NCI-H2029 (cell line): Measurements from ENCODE around the gene LTBP1.
"Not testable (repeated sequence)": the region's sequence is repeated elsewhere in the genome, so short reads cannot be mapped to it uniquely, and the experiment has no call there.

Source experiments
- DNase-seq: peaks from one replicate; lab custom pipeline; 2025; lab: John Stamatoyannopoulos, UW

Gene LTBP1

DNA sequence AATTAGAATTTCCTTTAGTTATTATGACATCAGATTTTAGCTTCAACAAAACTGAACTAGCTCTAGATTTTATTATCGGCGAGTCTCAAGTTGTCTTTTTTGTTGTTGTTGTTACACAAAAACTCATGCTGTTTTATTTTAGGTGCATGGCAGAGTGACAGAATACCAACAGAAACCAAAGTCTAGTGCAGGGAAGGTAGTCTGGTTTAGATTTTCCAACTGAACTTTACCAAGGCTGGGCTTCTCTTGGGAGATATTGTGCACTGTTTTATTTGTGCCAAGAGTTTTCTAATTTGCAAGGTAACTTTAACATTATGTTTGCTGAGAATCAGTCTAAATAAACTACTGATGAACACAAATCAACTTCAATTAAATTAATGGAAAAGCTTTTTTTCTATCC lies 486.1 kb downstream of the LTBP1 start:
- no peak for DNase-seq

DNA sequence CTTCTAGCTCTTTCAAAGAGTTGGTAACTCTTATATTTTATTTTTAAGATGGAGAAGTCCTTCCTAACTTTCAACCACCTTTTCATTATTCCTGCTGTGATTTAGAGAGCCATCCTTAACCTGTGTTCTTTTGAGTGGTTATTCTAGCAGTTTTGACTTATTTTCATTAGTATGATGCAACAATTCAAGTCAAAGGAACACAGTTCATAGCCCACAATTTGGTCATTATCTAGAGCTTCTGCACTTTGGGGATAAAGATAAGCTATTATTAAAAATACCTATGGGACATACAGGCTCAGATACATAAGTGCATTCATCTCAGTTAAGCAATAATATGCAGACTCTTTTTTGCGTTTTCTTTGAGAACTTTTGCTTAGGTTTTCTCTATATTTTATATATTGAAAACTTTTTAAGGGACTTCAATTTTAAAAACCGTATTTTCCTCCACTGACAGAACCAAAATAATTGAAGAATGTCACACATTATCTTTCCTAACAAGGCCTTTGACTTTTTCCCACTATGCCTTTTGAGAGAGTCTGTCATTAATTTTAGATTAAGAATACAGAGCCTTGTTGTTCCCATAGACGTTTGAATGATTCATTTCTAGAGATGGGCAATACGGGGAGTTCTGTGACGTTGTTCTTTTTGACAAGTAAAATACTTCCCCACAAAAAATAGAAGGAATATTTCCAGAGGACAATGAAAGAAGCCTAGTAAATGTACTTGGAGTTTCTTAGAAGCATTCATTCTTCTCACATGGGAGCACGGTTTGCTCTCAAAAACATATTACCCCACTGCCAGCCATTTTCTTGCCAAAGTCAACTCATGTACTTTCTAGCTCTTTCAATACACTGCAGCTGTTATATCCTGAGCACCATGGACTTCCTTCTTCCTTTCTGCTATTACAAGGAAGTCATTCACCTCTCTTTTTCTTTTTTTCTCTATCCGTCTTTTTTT lies 486.8 kb downstream of the LTBP1 start:
- no peak for DNase-seq

DNA sequence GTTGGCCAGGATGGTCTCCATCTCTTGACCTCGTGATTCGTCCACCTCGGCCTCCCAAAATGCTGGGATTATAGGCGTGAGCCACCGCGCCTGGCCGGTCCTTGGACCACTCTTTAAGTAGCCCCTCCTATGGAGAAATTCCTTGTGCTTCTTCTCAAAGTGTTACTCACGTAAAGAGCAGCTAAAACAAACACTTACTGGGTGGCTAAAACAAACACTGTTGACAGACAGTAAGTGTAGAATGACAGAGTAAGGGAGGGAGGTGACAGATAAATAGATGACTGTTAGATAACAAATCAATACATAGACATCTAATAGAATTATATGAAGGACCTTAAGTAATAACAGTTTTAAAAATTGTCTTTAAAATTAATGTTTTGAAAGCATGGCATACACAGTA lies 488.8 kb downstream of the LTBP1 start:
- DNase-seq = peak; percentile 11

DNA sequence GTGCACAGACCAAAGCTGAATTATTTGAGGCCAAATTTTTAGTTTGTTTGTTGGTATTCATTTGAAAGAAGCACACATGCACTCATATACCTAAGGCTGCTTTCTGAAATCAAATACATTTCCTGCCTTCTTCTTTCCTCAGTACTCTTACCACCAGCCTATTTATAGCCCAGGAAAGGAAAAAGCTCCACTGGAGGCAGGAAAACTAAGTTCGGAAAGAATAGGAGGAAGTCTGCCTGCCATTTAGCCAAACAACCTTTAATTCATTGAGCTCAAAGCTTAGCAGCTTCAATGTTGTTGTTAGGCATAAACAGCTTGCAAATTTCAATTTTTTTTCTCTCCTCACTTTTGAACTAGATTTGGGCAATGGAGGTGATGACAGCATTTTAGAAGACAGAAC lies 489.3 kb downstream of the LTBP1 start:
- DNase-seq = no peak

DNA sequence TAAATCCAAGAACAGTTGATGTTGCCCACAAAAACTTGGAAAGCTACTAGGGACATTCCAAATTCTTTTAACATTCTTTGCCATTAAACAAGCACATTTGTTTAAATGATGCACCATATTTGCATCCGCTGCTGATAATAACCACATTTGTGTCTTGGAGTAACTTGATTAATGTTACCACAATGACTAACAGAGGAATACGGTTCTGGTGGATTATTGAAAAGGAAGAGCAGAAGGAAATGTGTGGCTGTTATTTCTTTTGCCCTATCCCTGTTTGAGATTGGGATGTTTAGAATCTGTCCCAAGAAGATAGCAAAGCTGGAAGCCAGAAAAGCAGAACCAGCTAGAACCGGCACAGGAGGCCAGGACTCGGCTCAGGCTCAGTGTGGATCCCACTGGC lies 490.5 kb downstream of the LTBP1 start:
- DNase-seq = no peak

DNA sequence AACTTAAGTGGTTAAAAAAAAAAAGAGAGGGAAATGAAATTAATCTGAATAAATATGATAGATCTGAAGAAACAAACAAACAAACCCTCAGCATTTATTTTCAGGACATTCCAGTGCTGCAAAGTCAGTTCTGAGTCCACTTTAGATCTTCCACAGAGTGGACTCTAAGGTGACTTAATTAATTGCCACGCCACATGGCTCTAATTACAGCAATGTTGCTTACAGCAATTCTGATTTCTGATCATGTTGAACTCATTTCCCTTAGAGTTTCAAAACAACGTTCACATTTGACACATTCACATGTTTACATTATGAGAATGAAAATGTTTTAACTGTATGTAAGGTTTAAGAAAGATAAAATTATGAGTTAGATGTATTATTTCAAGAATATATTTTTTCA lies 491.1 kb downstream of the LTBP1 start:
- no peak for DNase-seq

DNA sequence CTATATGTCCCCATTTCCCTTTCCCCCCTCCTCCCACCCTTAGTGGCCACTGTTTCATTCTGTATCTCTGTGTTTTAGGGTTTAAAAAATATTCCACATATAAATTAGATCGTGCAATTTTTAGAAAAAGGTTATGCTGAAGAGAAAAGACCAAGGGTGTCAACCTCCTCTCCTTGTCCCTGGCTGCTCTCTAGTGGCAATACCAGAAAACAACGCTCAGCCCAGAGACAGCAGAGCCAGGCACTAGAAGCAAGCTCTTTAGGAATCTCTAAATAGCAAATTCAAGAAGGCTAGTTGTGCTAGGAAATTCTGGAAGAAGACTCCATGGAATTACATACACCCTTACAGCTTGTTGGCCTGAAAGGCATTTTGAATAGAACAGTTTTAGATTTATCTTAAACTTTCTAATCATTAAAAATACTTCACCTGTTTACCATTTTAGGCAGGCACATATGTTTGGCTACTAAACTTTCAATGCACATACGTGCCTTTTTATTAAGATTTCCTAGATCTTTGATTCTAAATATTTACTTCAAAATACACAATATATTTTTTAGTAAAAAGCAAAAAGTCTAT lies 494.6 kb downstream of the LTBP1 start:
- peak; percentile 39 for DNase-seq

DNA sequence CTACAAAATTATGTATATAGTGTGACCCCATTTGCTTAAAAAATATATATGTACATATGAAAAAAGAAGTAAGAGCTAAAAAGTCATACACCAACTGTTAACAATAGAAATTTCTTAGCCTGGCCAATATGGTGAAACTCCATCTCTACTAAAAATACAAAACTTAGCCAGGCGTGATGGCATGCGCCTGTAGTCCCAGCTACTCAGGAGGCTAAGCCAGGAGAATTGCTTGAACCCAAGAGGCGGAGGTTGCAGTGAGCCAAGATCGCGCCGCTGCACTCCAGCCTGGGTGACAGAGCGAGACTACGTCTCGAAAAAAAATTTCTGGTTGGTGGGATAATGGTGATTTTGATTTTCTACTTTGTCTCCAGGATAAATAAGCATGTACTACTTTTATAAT lies 495.3 kb downstream of the LTBP1 start:
- not testable (repeated sequence) for DNase-seq

DNA sequence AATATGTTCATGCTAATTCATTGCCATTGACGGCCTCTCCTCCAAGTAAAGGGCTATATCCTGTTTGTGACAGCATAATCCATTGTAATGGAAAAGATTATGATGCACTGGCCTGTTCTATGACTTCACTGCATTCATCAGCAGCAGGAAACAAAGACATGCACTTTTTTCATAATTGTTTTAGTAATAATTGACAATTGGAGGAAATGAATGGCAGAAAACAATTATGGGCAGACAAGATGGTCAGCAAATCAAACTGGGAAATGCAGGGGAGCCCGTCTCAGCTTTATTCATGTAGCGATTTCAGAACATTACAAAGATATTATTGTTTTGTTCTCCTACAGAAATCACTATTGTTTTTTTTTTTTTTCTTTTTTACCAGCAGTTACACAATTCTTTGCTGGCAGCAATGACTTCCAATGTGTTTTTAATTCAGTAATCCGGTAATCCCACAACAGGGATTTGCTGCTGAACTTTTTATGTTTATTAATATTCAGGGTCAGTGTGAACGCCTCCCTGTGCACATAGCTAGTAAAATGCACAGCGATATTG lies 495.9 kb downstream of the LTBP1 start:
- no peak for DNase-seq

DNA sequence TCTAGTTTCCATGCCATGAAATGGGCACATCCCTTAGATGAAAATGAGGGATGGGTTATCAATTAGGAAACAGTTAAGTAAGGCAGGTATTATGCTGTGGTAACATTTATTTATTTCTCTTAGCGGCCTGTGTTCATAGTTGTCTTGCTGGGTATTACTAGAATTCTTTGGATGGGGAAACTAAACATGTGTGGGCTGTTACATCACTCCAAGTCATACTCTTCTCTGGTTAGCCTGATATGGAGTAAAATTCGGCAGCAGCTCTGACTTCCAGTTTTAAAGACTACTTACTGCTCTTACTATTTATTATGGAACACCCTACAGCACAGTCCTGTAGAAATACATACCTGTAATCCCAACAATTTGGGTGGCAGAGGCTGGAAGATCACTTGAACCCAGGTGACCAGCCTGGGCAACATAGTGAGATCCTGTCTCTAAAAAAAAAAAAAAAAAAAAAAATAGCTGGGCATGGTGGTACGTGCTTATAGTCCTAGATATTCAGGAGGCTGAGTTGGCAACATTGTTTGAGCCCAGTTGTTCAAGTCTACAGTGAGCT lies 496.6 kb downstream of the LTBP1 start:
- no peak for DNase-seq

DNA sequence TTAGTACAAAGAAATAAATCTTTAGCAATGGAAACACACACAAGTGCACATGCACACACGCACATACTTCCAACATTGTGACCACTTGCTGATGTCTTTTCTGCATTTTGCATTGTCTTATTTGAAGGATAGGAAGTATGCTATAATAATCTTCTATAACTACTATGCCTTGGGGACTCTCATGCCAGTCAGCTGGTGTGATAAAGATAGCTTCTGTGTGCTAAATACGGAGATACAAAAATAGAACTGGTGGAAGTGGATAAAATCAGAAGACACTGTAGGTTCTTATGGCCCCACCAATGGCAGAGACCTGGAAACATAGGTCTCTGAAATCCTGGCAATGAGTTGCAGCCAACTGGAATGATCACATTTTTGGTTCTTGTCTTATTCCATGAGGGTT lies 498.2 kb downstream of the LTBP1 start:
- DNase-seq = no peak

DNA sequence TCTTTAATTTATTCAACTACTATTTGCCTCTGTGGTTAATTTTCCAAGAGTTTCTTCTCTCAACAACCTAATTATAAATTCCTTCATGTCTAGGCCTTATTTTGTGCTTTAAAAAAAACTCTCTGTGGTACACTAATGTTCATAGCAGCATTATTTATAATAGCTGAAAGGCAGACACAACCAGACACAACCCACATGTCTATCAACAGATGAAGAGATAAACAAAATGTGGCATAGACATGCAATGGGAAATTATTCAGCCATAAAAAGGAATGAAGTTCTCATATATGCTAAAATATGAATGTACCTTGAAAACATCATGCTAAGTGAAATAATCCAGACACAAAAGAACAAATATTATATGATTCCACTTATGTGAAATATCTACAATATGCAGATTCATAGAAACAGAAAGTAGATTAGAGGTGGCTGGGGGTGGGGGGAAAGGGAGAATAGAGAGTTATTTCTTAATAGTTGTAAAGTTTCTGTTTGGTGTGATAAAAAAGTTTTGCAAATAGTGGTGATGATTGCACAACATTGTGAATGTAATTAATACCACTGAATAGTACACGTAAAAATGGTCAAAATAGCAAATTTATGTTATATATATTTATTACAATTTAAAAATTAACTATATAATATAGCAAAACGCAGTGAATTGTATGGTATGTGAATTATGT lies 501.6 kb downstream of the LTBP1 start:
- no peak for DNase-seq
